ENCODE data around the gene SLC38A8. TPM values are rescaled to one million over a fixed set of nuclear protein-coding genes. Genes with fewer than 3 reads are reported as not detected.

The SLC38A8 gene
- total and polyA plus RNA-seq, 8 donors: 0.14 to 0.49 (median 0.34) TPM; not detected in 4

DNA sequence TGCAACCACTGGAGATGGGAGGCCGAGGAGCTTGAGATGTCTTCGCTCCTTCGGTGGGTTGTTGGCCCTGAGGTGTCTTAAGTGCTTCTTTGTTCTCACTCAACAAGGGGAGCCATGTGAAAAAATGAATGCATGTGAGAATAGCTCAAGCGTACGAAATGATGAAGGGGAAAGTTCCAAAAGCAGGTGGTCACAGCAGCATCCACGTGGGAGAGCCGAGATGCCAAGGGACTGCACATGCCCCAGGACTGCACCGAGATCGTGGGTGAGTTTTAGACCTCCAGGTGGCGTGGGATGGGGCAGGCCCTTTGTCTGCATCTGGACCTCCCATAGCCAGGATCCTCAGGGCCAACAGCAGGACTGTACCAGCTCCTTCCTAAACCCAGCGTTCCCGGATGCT lies 8.1 kb downstream of the SLC38A8 start:
- no peaks in the 10 kb centered on the region for H3K27me3 ChIP-seq
- ATAC-seq (no peak), FAIRE-seq (no peak), DNase-seq (no peak)
- no peaks in the 10 kb centered on the region for H3K36me3 ChIP-seq
- no peaks in the 10 kb centered on the region for H3K9me3 ChIP-seq
- TF ChIP-seq CTCF (IDR thresholded peaks at IDR 0.05): no peak
- no peaks in the 10 kb centered on the region for H3K4me1 ChIP-seq
- no peak overlapping the region for H3K27ac ChIP-seq
- no peak overlapping the region for H3K4me3 ChIP-seq
- intact Hi-C loops (cut with DNase I): no loop called here
- WGBS, 2 donors: 89 to 92% methylated on average over 12 of the region's 12 CpGs

DNA sequence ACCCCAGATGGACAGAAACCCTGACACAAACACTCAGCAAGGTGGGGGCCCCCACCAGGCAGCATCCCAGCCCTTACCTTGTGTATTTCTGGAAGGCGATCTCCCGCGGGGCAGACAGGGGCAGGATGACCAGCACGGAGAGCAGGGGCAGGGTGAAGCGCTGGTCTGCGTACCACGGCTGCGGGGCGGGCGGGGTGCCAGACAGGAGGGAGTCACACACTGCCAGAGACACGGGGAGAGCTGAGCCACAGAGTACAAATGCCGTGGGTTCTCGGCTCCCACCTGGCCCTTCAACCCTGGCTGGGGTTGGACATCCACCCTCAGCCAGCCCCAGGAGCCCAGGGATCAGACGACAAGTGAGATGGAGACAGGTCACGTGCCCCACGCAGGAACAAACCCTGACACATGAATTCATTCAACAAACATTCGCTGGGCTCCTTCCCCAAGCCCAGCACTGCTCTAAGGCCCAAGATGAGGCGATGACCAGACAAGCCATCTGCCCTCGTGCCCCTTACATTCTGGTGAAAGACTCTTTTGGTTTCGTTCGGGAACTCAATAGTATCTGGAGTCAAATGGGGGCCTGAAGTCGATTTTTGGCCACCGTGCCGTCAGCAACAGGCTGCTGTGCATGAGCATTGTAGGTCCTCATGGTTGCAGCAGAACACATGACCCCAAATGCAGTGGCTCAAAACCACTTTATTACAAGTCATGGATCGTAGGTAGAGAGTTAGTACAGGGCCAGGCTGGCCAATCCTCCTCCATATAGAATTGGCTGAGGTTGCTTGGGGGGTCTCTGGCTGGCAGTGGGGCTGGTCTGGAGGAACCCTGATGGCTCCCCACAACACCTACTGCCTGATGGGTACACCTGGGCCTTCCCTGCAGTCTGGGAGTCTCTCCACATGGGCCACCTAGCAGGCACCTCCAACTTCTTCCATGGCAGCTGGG lies 9.1 kb downstream of the SLC38A8 start:
- no peak overlapping the region for H3K27ac ChIP-seq
- FAIRE-seq: no peak
- no peak for DNase-seq
- ATAC-seq: no peak
- H3K36me3 ChIP-seq: no peaks in the 10 kb centered on the region
- WGBS, 2 donors: 74 to 80% methylated on average over 25 of the region's 25 CpGs
- no peak overlapping the region for H3K4me3 ChIP-seq
- H3K27me3 ChIP-seq: no peaks in the 10 kb centered on the region
- no peaks in the 10 kb centered on the region for H3K9me3 ChIP-seq
- intact Hi-C loops (cut with DNase I): no loop called here
- no peak for TF ChIP-seq CTCF (IDR thresholded peaks at IDR 0.05)
- H3K4me1 ChIP-seq: no peaks in the 10 kb centered on the region

DNA sequence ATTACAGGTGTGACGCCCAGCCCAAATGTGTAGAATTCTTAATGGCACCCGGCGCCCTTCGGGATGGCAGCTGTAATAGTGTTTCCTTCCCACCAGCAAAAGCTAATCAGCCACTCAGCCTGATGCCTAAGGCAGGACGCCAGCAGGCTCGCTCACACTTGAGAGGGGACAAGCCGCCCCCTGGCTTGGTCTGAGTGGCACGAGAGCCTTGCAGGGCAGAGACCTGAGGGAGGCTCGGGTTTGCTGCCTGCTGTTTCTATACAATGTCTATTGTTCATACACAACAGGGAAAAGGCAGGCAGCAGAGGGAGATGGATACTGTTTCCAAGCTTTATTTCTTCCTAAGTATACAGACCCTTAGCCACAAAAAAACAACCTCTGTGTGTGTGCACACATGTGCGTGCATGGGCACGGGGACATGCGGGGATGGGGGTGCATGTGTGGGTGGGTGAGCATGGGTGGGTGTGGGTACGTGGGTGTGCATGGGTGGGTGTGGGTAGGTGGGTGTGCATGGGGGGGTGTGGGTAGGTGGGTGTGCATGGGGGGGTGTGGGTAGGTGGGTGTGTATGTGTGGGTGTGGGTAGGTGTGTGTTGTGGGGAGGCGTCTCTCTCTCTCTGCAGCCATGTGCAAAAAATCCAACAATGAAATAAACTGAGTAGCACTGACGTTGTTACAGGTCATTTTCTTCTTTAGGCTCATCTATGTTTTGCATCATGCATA lies 10.0 kb downstream of the SLC38A8 start:
- Histone ChIP-seq H3K27ac (no peak overlapping the region), H3K27me3 (no peaks in the 10 kb centered on the region), H3K4me3 (no peak overlapping the region), H3K36me3 (no peaks in the 10 kb centered on the region), H3K9me3 (no peaks in the 10 kb centered on the region), H3K4me1 (no peaks in the 10 kb centered on the region)
- intact Hi-C loops (cut with DNase I): no loop called here
- FAIRE-seq (no peak), DNase-seq (no peak), ATAC-seq (no peak)
- 69 to 73% methylated on average over 15 of the region's 15 CpGs for WGBS, 2 donors
- TF ChIP-seq CTCF (IDR thresholded peaks at IDR 0.05): no peak

DNA sequence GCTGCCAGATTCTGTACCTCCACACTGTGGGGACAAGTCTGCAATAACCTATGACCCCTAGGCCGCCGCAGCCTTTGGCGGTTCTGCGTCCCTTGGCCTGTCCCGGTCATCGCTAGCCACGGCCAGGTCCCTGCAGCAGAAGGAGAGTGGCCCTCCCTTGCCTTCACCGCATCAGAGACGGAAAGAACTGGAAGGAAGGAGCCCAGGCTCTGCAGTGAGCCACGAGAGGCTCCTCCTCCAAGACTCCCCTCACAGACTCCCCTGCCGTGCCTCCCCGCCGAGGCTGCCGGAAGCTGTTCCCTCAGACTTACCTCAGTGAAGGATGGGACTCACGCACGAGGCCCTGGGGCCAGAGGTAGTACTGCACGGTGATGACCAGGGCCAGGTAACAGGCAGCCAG lies 11.0 kb downstream of the SLC38A8 start:
- Histone ChIP-seq H3K9me3 (no peaks in the 10 kb centered on the region), H3K27ac (no peak overlapping the region), H3K4me1 (no peaks in the 10 kb centered on the region), H3K27me3 (no peaks in the 10 kb centered on the region), H3K36me3 (no peaks in the 10 kb centered on the region), H3K4me3 (no peak overlapping the region)
- WGBS, 2 donors: 82 to 89% methylated on average over 17 of the region's 17 CpGs
- no peak for TF ChIP-seq CTCF (IDR thresholded peaks at IDR 0.05)
- no peak for ATAC-seq
- FAIRE-seq: no peak
- no peak for DNase-seq
- intact Hi-C loops (cut with DNase I): no loop called here
